Stomach (tissue), 9 donors: ENCODE results near the gene SERPINE1. TPM values are rescaled to one million over a fixed set of nuclear protein-coding genes. Genes with fewer than 3 reads are reported as not detected.

Source experiments
- DNase-seq, 2 donors: peaks; one replicate each; pipeline versions ENCODE4 v3.0.0 to v3.0.0-alpha.2; 2013 to 2019
- H3K27ac ChIP-seq, 5 donors: fragments of 200-600 bp in 4 of 5; sonication (generic) in 4 of 5; one replicate each; pipeline ENCODE4 v1.5.1; 2013 to 2019; ENCODE audit warnings: mild to moderate bottlenecking in 1 of 5, moderate library complexity in 1 of 5
- H3K27me3 ChIP-seq, 3 donors: fragments of 200-600 bp; sonication (generic); one replicate each; pipeline ENCODE4 v1.5.1; 2017 to 2019; ENCODE audit warnings: mixed run types in 1 of 3
- H3K36me3 ChIP-seq, 4 donors: fragments of 200-600 bp; sonication (generic); 1 replicate in 3 of 4; 2 replicates in 1 of 4; pipeline ENCODE4 v1.5.1; 2016 to 2019
- H3K4me1 ChIP-seq, 4 donors: fragments of 200-600 bp; sonication (generic); one replicate each; pipeline ENCODE4 v1.5.1; 2016 to 2019
- H3K4me3 ChIP-seq, 4 donors: fragments of 200-600 bp; sonication (generic) in 3 of 4; one replicate each; pipeline ENCODE4 v1.5.1; 2016 to 2019; ENCODE audit warnings: mild to moderate bottlenecking in 1 of 4
- H3K9me3 ChIP-seq, 4 donors: fragments of 200-600 bp; sonication (generic); one replicate each; pipeline ENCODE4 v1.5.1; 2016 to 2019
- EP300 ChIP-seq: sonication (generic); formaldehyde crosslinking; IDR thresholded peaks from one replicate; pipeline ENCODE4 v1.6.1; 2017; ENCODE audit warnings: antibody characterized with exemption
- POLR2A ChIP-seq, 4 donors: fragments of 450-650 bp; IDR thresholded peaks; one replicate each; pipeline ENCODE4 v1.6.1; 2016; ENCODE audit warnings: antibody characterized with exemption in 4 of 4, control low read depth in 2 of 4, mild to moderate bottlenecking in 1 of 4, moderate library complexity in 1 of 4
- POLR2AphosphoS5 ChIP-seq, 3 donors: sonication (generic); formaldehyde crosslinking; IDR thresholded peaks; one replicate each; pipeline ENCODE4 v1.6.1; 2016; ENCODE audit warnings: antibody characterized with exemption in 3 of 3
- WGBS, 5 donors: extraction: QIAGEN DNeasy Blood & Tissue Kit in 3 of 5; methylation state at CpG; one replicate each; pipeline versions ENCODE4 v1.1.5 to v1.1.7; 2013 to 2018; 5-methylcytosine and 5-hydroxymethylcytosine counted together
- intact Hi-C: fragments of 100-400 bp; cut with DNase I; formaldehyde crosslinking; loops from one replicate; pipeline ENCODE4 v1.15.1; 2023; ENCODE audit warnings: low total_unique reads
- polyA plus RNA-seq, 3 donors: library from polyadenylated mRNA; stranded (reverse); fragments of 200-250 nt; gene quantifications; one replicate each; pipeline ENCODE4 v1.2.3, GENCODE V29; 2013
- total RNA-seq, 5 donors: library from RNA; depleted of rRNA; stranded (reverse); fragments of >200 nt; gene quantifications; one replicate each; pipeline versions ENCODE4 v1.1.0 to v1.2.3, GENCODE V29; 2014 to 2016
- TF ChIP-seq, protein P1 (sequence below), 7 experiments: fragments of 450-650 bp in 4 of 7; fragments of 200-600 bp in 3 of 7; sonication (generic) in 3 of 7; IDR thresholded peaks; one replicate each; pipeline ENCODE4 v1.5.1; 2016 to 2019; ENCODE audit warnings: antibody characterized with exemption in 7 of 7, control low read depth in 2 of 7, mild to moderate bottlenecking in 1 of 7
- donor health status: healthy with polysubstance abuse.
- donor health status: Bipolar disorder and iron deficiency.
- donor health status: healthy.

The SERPINE1 gene
- total and polyA plus RNA-seq, 8 donors = 0.58 to 25.0 (median 6.3) TPM

DNA sequence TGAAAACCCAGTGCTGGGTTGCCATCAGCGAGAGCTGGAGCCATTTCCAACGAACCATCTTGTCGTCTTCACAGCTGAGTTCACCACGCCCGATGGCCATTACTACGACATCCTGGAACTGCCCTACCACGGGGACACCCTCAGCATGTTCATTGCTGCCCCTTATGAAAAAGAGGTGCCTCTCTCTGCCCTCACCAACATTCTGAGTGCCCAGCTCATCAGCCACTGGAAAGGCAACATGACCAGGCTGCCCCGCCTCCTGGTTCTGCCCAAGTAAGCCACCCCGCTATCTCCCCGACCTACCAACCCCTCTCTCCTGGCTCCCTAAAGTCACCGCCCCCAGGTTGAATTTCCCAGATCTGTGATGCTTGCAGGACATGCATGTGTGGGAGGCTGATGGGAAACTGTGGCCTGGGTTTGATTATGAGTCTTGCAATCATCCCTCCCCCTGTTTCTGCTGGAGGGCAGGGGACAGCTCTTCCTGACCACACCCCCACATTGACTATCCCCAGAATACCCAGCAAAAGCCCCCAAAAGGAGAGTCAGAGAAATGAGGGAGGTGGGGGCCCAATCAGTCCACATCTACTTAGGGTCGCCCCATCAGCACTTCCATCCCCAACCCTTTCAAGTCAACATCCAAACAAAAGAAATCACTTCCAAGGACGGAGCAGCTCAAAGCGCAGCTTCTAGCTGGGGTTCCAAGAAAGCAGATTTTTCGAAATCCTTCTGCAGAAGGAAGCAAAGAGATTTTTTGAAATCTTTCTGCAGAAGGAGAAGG is 6.9 kb downstream of the SERPINE1 start:
- Histone ChIP-seq H3K4me3 (no peak overlapping the region), H3K4me1 (peaks cover 0 to 16% (median 11%) of the 10 kb centered on the region in 4 donors), H3K27me3 (peaks cover 0 to 15% (median 0%) of the 10 kb centered on the region in 3 donors), H3K36me3 (peaks cover 0 to 37% (median 2%) of the 10 kb centered on the region in 4 donors), H3K9me3 (no peaks in the 10 kb centered on the region), H3K27ac (no peak overlapping the region)
- WGBS, 5 donors = 62 to 75% (median 68%) methylated on average over 11 to 15 of the region's 15 CpGs
- intact Hi-C loops = no loop called here
- no peak for DNase-seq
- no peak for TF ChIP-seq EP300
- no peak for TF ChIP-seq POLR2A (IDR thresholded peaks at IDR 0.05)
- TF ChIP-seq POLR2AphosphoS5 (IDR thresholded peaks at IDR 0.05) = no peak
- TF ChIP-seq, protein P1, sequence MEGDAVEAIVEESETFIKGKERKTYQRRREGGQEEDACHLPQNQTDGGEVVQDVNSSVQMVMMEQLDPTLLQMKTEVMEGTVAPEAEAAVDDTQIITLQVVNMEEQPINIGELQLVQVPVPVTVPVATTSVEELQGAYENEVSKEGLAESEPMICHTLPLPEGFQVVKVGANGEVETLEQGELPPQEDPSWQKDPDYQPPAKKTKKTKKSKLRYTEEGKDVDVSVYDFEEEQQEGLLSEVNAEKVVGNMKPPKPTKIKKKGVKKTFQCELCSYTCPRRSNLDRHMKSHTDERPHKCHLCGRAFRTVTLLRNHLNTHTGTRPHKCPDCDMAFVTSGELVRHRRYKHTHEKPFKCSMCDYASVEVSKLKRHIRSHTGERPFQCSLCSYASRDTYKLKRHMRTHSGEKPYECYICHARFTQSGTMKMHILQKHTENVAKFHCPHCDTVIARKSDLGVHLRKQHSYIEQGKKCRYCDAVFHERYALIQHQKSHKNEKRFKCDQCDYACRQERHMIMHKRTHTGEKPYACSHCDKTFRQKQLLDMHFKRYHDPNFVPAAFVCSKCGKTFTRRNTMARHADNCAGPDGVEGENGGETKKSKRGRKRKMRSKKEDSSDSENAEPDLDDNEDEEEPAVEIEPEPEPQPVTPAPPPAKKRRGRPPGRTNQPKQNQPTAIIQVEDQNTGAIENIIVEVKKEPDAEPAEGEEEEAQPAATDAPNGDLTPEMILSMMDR (IDR thresholded peaks at IDR 0.05) = no peak

DNA sequence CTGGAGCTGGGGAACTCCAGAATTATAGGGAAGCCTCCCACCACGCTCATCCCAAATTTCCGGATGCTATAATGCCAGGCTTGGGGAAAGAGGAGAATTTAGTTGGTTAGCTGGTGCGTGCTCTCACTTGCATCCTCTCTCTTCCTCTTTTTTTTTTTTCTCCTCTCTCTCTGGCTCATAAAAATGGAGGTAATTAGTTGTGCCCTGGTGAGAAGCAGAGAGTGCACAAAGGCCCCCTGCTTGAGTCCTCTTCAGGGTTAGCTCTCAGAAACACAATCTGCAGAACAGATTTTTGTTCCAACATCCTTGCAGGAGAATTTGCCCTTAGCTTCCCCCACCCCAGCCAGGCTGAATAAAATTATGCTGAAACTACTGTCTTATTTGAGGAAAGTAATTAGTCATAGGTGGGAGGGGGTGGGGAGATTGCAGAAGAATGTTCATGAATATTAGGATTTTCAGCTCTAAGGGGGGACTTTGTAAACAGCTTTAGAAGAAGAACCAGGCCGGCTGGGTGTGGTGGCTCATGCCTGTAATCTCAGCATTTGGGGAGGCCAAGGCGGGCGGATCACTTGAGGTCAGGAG is 7.6 kb downstream of the SERPINE1 start:
- WGBS, 5 donors = 65 to 77% (median 72%) methylated on average over 6 of the region's 6 CpGs
- TF ChIP-seq EP300 (no peak), POLR2A (IDR thresholded peaks at IDR 0.05) (no peak), POLR2AphosphoS5 (IDR thresholded peaks at IDR 0.05) (no peak)
- TF ChIP-seq, protein P1 (IDR thresholded peaks at IDR 0.05) = no peak
- H3K4me1 ChIP-seq = peaks cover 0 to 16% (median 11%) of the 10 kb centered on the region in 4 donors
- DNase-seq = no peak
- peaks cover 0 to 37% (median 2%) of the 10 kb centered on the region in 4 donors for H3K36me3 ChIP-seq
- H3K27ac ChIP-seq = no peak overlapping the region
- intact Hi-C loops = no loop called here
- H3K27me3 ChIP-seq = peaks cover 0 to 15% (median 0%) of the 10 kb centered on the region in 3 donors
- H3K4me3 ChIP-seq = no peak overlapping the region
- no peaks in the 10 kb centered on the region for H3K9me3 ChIP-seq

DNA sequence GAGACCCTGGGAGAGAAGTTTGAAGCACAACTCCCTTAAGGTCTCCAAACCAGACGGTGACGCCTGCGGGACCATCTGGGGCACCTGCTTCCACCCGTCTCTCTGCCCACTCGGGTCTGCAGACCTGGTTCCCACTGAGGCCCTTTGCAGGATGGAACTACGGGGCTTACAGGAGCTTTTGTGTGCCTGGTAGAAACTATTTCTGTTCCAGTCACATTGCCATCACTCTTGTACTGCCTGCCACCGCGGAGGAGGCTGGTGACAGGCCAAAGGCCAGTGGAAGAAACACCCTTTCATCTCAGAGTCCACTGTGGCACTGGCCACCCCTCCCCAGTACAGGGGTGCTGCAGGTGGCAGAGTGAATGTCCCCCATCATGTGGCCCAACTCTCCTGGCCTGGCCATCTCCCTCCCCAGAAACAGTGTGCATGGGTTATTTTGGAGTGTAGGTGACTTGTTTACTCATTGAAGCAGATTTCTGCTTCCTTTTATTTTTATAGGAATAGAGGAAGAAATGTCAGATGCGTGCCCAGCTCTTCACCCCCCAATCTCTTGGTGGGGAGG is 10.8 kb downstream of the SERPINE1 start:
- H3K4me3 ChIP-seq = no peak overlapping the region
- H3K36me3 ChIP-seq = peaks cover 0 to 25% (median 0%) of the 10 kb centered on the region in 4 donors
- 66 to 77% (median 70%) methylated on average over 9 of the region's 9 CpGs for WGBS, 5 donors
- peak overlapping the region in 4 of 5 donors; percentile 61 to 76 (median 68) for H3K27ac ChIP-seq
- peaks cover 0 to 18% (median 0%) of the 10 kb centered on the region in 3 donors for H3K27me3 ChIP-seq
- peaks cover 0 to 16% (median 11%) of the 10 kb centered on the region in 4 donors for H3K4me1 ChIP-seq
- no peak for TF ChIP-seq EP300
- TF ChIP-seq, protein P1 (IDR thresholded peaks at IDR 0.05) = no peak
- no peak for TF ChIP-seq POLR2AphosphoS5 (IDR thresholded peaks at IDR 0.05)
- TF ChIP-seq POLR2A (IDR thresholded peaks at IDR 0.05) = no peak
- H3K9me3 ChIP-seq = no peaks in the 10 kb centered on the region
- DNase-seq = no peak
- intact Hi-C loops = no loop called here

DNA sequence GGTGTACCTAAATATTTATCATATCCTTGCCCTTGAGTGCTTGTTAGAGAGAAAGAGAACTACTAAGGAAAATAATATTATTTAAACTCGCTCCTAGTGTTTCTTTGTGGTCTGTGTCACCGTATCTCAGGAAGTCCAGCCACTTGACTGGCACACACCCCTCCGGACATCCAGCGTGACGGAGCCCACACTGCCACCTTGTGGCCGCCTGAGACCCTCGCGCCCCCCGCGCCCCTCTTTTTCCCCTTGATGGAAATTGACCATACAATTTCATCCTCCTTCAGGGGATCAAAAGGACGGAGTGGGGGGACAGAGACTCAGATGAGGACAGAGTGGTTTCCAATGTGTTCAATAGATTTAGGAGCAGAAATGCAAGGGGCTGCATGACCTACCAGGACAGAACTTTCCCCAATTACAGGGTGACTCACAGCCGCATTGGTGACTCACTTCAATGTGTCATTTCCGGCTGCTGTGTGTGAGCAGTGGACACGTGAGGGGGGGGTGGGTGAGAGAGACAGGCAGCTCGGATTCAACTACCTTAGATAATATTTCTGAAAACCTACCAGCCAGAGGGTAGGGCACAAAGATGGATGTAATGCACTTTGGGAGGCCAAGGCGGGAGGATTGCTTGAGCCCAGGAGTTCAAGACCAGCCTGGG is 11.4 kb downstream of the SERPINE1 start:
- peak; percentile 79 to 90 for DNase-seq
- WGBS, 5 donors = 5 to 6% (median 5%) methylated on average over 16 of the region's 16 CpGs
- H3K9me3 ChIP-seq = no peaks in the 10 kb centered on the region
- H3K4me1 ChIP-seq = peaks cover 0 to 16% (median 11%) of the 10 kb centered on the region in 4 donors
- H3K27me3 ChIP-seq = peaks cover 0 to 22% (median 0%) of the 10 kb centered on the region in 3 donors
- intact Hi-C loops = no loop called here
- no peak overlapping the region for H3K4me3 ChIP-seq
- TF ChIP-seq EP300 (no peak), POLR2AphosphoS5 (IDR thresholded peaks at IDR 0.05) (peak in 2 of 3 donors; percentile 55 to 67), POLR2A (IDR thresholded peaks at IDR 0.05) (no peak)
- TF ChIP-seq, protein P1 (IDR thresholded peaks at IDR 0.05) = peak in 5 of 7 experiments; percentile 65 to 89 (median 73)
- peak overlapping the region; percentile 57 to 76 (median 66) for H3K27ac ChIP-seq
- H3K36me3 ChIP-seq = peaks cover 0 to 25% (median 0%) of the 10 kb centered on the region in 4 donors
